DMS153 (cell line): Measurements from ENCODE around the gene PKHD1.

Experiments
- DNase-seq: peaks from one replicate; lab custom pipeline; 2025; lab: John Stamatoyannopoulos, UW

The PKHD1 gene

GRCh38 chr6:51619042-51619799 lies 468.2 kb downstream of the PKHD1 start:
- DNase-seq, result no peak

GRCh38 chr6:51618563-51618962 lies 468.9 kb downstream of the PKHD1 start:
- no peak for DNase-seq

GRCh38 chr6:51617751-51618150 lies 469.7 kb downstream of the PKHD1 start:
- DNase-seq, result no peak

- DNase-seq, result no peak
These were observed 471.2 kb downstream of the PKHD1 start for GRCh38 chr6:51616243-51616642.

- DNase-seq, result no peak
These were observed 472.7 kb downstream of the PKHD1 start for GRCh38 chr6:51614725-51615124.

GRCh38 chr6:51613558-51613957 lies 473.9 kb downstream of the PKHD1 start:
- peak; percentile 96 for DNase-seq

- no peak for DNase-seq
These were observed 478.5 kb downstream of the PKHD1 start for GRCh38 chr6:51608932-51609331.

GRCh38 chr6:51608383-51608782 lies 479.0 kb downstream of the PKHD1 start:
- DNase-seq, result no peak

GRCh38 chr6:51600514-51600913 lies 486.9 kb downstream of the PKHD1 start:
- no peak for DNase-seq

GRCh38 chr6:51598171-51598570 lies 489.2 kb downstream of the PKHD1 start:
- DNase-seq, result no peak

- no peak for DNase-seq
These were observed 492.4 kb downstream of the PKHD1 start for GRCh38 chr6:51594981-51595380.

- no peak for DNase-seq
These were observed 502.1 kb downstream of the PKHD1 start for GRCh38 chr6:51585264-51585663.

- no peak for DNase-seq
These were observed 503.2 kb downstream of the PKHD1 start for GRCh38 chr6:51584163-51584562.

GRCh38 chr6:51578994-51579393 lies 508.4 kb downstream of the PKHD1 start:
- DNase-seq, result no peak

- DNase-seq, result no peak
These were observed 509.1 kb downstream of the PKHD1 start for GRCh38 chr6:51578362-51578761.

GRCh38 chr6:51574040-51574439 lies 513.4 kb downstream of the PKHD1 start:
- no peak for DNase-seq

GRCh38 chr6:51571168-51571567 lies 516.2 kb downstream of the PKHD1 start:
- DNase-seq, result no peak

GRCh38 chr6:51570168-51570921 lies 517.1 kb downstream of the PKHD1 start:
- no peak for DNase-seq

- peak; percentile 38 for DNase-seq
These were observed 517.8 kb downstream of the PKHD1 start for GRCh38 chr6:51569594-51569993.

- no peak for DNase-seq
These were observed 518.6 kb downstream of the PKHD1 start for GRCh38 chr6:51568771-51569170.

- DNase-seq, result no peak
These were observed 521.9 kb downstream of the PKHD1 start for GRCh38 chr6:51565472-51565871.
